Fibroblast of lung (primary cell): ENCODE results near the gene SLC6A19. TPM values are rescaled to one million over a fixed set of nuclear protein-coding genes. Genes with fewer than 3 reads are reported as not detected.

Experiments
- DNase-seq, 2 donors: peaks; one replicate each; pipeline versions ENCODE4 v3.0.0 to v3.0.0-alpha.2; 2010; ENCODE audit warnings: low read depth in 2 of 2
- H2AFZ ChIP-seq: 2 replicates; pipeline ENCODE4 v1.5.1; 2012; ENCODE audit warnings: low read length, control low read depth, inconsistent platforms
- H3K27ac ChIP-seq: 2 replicates; pipeline ENCODE4 v1.5.1; 2011; ENCODE audit warnings: low read length, control low read depth; ENCODE audit not compliant: insufficient read depth
- H3K27me3 ChIP-seq: 2 replicates; pipeline ENCODE4 v1.5.1; 2011; ENCODE audit warnings: mild to moderate bottlenecking, low read length; ENCODE audit not compliant: control insufficient read depth, insufficient read depth
- H3K36me3 ChIP-seq: 2 replicates; pipeline ENCODE4 v1.5.1; 2011; ENCODE audit warnings: low read length; ENCODE audit not compliant: control insufficient read depth, insufficient read depth
- H3K4me1 ChIP-seq: 2 replicates; pipeline ENCODE4 v1.5.1; 2011; ENCODE audit warnings: low read length; ENCODE audit not compliant: control insufficient read depth, insufficient read depth; ENCODE audit errors: extremely low read depth
- H3K4me2 ChIP-seq: 2 replicates; pipeline ENCODE4 v1.5.1; 2011; ENCODE audit warnings: low read length, control low read depth; ENCODE audit not compliant: insufficient read depth; ENCODE audit errors: extremely low read depth
- H3K4me3 ChIP-seq, 4 experiments: fragments of 200-600 bp in 1 of 4; sonication (generic) in 1 of 4; replicated peaks in 1 of 4; 2 replicates each; pipeline ENCODE4 v1.5.1; 2011 to 2016; ENCODE audit warnings: low read length in 4 of 4, low read depth in 3 of 4, mild to moderate bottlenecking in 3 of 4, control low read depth in 2 of 4, inconsistent platforms in 1 of 4, mixed read lengths in 1 of 4; ENCODE audit not compliant: insufficient read depth in 1 of 4; ENCODE audit errors: control extremely low read depth in 1 of 4
- H3K79me2 ChIP-seq: 2 replicates; pipeline ENCODE4 v1.5.1; 2012; ENCODE audit warnings: mild to moderate bottlenecking, low read length, inconsistent platforms; ENCODE audit not compliant: control insufficient read depth, insufficient read depth
- H3K9ac ChIP-seq: 2 replicates; pipeline ENCODE4 v1.5.1; 2011; ENCODE audit warnings: mild to moderate bottlenecking, low read length, control low read depth; ENCODE audit not compliant: insufficient read depth
- H3K9me3 ChIP-seq: 2 replicates; pipeline ENCODE4 v1.5.1; 2012; ENCODE audit warnings: low read depth, low read length; ENCODE audit not compliant: control insufficient read depth, insufficient read depth
- H4K20me1 ChIP-seq: 2 replicates; pipeline ENCODE4 v1.5.1; 2011; ENCODE audit warnings: low read length; ENCODE audit not compliant: control insufficient read depth, insufficient read depth; ENCODE audit errors: extremely low read depth
- EZH2 ChIP-seq: IDR thresholded peaks from 2 replicates; pipeline ENCODE4 v1.5.1; 2012; ENCODE audit warnings: low read length, control low read depth, mild to moderate bottlenecking; ENCODE audit errors: missing control alignments
- polyA plus RNA-seq, 2 donors: library from polyadenylated mRNA; depleted of rRNA in 1 of 2; stranded (reverse) in 1 of 2; unstranded in 1 of 2; fragments of >200 nt; gene quantifications; 2 replicates each; pipeline ENCODE4 v1.2.1, GENCODE V29; 2011 to 2012; ENCODE audit warnings: missing spikeins in 1 of 2
- total RNA-seq: library from RNA; depleted of rRNA; stranded (reverse); fragments of >200 nt; gene quantifications from 2 replicates; pipeline ENCODE4 v1.2.1, GENCODE V29; 2014
- TF ChIP-seq, protein P1 (sequence below), 2 donors: IDR thresholded peaks in 1 of 2; conservative IDR thresholded peaks in 1 of 2; 1 replicate in 1 of 2; 2 replicates in 1 of 2; pipeline ENCODE4 v1.5.1; 2011 to 2012; ENCODE audit warnings: low read length in 2 of 2, control low read depth in 1 of 2, inconsistent platforms in 1 of 2, low read depth in 1 of 2, mild to moderate bottlenecking in 1 of 2

Gene SLC6A19
- total and polyA plus RNA-seq, 2 donors (not counting 1 experiment from before 2014, with no cell fraction given), result not detected

DNA sequence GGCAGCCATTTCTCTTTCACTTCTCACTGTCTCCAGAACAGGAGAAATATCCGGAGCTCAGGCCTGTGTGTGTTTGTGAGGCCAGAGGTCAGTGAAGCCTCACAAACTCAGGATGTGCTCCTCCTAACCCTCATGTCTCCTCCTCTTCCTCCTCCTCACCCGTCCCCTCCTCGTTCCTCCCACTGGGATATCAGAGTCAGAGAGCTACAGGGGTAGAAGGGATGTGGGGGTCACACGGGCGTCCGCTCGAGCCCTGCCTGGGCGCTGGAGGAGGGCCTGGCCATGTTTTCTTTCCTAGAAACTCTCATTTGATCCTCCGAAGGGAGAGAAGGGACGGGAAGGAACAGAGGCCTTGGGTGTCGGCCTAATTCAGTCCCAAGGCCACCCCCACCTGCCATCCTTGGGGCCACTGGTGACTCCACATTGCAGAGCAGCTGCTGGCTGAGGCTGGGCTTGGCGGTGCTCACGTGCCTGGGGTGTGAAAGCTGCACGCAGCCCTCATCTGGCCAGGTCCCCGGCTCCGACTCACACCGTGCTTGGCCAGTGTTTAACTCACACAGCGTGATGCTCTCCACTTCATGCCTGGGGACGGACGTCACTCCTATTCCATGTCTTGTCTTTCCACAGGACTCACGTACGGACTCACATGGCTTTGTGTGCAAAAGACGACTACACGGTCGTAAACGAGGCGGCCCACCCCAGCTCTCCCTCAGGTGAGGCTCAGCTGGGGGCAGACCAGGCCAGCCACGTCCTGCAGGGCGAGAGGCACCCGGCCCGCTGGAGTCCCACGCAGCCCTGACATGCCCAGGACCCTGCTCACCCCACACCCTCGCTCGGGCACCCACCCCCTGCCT is 22.6 kb upstream of the SLC6A19 start:
- Histone ChIP-seq H3K4me3 (no peak overlapping the region), H4K20me1 (no peaks in the 10 kb centered on the region), H3K4me2 (no peak overlapping the region), H3K36me3 (no peaks in the 10 kb centered on the region), H3K27me3 (no peaks in the 10 kb centered on the region), H2AFZ (no peak overlapping the region), H3K79me2 (no peaks in the 10 kb centered on the region), H3K4me1 (no peaks in the 10 kb centered on the region), H3K9me3 (no peaks in the 10 kb centered on the region), H3K27ac (no peak overlapping the region), H3K9ac (no peak overlapping the region)
- no peak for DNase-seq
- TF ChIP-seq, protein P1, sequence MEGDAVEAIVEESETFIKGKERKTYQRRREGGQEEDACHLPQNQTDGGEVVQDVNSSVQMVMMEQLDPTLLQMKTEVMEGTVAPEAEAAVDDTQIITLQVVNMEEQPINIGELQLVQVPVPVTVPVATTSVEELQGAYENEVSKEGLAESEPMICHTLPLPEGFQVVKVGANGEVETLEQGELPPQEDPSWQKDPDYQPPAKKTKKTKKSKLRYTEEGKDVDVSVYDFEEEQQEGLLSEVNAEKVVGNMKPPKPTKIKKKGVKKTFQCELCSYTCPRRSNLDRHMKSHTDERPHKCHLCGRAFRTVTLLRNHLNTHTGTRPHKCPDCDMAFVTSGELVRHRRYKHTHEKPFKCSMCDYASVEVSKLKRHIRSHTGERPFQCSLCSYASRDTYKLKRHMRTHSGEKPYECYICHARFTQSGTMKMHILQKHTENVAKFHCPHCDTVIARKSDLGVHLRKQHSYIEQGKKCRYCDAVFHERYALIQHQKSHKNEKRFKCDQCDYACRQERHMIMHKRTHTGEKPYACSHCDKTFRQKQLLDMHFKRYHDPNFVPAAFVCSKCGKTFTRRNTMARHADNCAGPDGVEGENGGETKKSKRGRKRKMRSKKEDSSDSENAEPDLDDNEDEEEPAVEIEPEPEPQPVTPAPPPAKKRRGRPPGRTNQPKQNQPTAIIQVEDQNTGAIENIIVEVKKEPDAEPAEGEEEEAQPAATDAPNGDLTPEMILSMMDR (conservative IDR thresholded peaks at IDR 0.05 in 1 of 2, IDR thresholded peaks at IDR 0.05 in 1 of 2; ENCODE audit: low read depth in 1 of 2, low read length in 2 of 2), result no peak
- TF ChIP-seq EZH2, result no peak

DNA sequence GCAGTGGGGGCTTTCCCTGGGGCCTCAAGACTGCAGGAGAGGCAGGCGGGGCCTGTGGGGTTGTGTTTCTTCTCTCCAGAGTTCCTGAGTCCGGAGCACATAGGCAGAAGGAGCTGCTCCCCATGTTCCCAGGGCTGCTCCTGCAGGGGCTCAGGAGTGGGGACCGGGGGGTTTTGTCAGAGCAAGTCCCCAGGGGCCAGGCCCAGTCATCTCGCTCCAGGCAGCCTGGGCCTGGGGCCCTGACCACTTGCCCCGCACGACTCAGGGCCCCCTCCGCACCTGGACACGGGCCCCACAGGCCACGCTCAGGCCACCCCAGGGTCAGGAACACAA is 22.0 kb upstream of the SLC6A19 start:
- no peaks in the 10 kb centered on the region for H3K9me3 ChIP-seq
- H3K4me1 ChIP-seq, result no peaks in the 10 kb centered on the region
- no peak overlapping the region for H3K4me2 ChIP-seq
- H3K27me3 ChIP-seq, result no peaks in the 10 kb centered on the region
- H2AFZ ChIP-seq, result no peak overlapping the region
- no peak for TF ChIP-seq EZH2
- TF ChIP-seq, protein P1 (conservative IDR thresholded peaks at IDR 0.05 in 1 of 2, IDR thresholded peaks at IDR 0.05 in 1 of 2; ENCODE audit: low read depth in 1 of 2, low read length in 2 of 2), result no peak
- H3K9ac ChIP-seq, result no peak overlapping the region
- no peak overlapping the region for H3K27ac ChIP-seq
- no peak overlapping the region for H3K4me3 ChIP-seq
- no peaks in the 10 kb centered on the region for H3K36me3 ChIP-seq
- no peaks in the 10 kb centered on the region for H3K79me2 ChIP-seq
- H4K20me1 ChIP-seq, result no peaks in the 10 kb centered on the region
- no peak for DNase-seq

DNA sequence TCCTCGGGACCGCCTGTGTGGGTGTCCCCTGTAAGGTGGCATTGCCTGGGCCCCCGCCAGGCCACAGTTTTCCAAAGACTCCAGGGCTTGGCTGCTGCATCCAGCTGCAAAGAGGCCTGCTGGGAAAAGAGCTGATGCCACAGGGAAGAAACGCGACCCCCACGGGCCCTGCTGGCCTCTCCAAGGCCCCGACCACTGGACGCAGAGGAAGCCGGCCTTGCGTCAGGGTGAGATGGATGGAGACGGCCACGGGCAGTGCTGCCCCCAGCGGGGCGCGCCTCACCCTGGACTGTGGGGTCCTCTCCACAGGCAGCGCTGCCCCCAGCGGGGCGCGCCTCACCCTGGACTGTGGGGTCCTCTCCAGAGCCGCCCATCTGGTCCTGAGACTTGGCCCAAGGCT is 21.3 kb upstream of the SLC6A19 start:
- no peaks in the 10 kb centered on the region for H3K27me3 ChIP-seq
- H3K4me2 ChIP-seq, result no peak overlapping the region
- TF ChIP-seq EZH2, result no peak
- TF ChIP-seq, protein P1 (conservative IDR thresholded peaks at IDR 0.05 in 1 of 2, IDR thresholded peaks at IDR 0.05 in 1 of 2; ENCODE audit: low read depth in 1 of 2, low read length in 2 of 2), result no peak
- no peaks in the 10 kb centered on the region for H3K36me3 ChIP-seq
- H3K79me2 ChIP-seq, result no peaks in the 10 kb centered on the region
- no peak overlapping the region for H3K27ac ChIP-seq
- H3K4me3 ChIP-seq, result no peak overlapping the region
- no peak overlapping the region for H3K9ac ChIP-seq
- no peaks in the 10 kb centered on the region for H3K9me3 ChIP-seq
- no peak overlapping the region for H2AFZ ChIP-seq
- no peaks in the 10 kb centered on the region for H4K20me1 ChIP-seq
- no peak for DNase-seq
- H3K4me1 ChIP-seq, result no peaks in the 10 kb centered on the region
